ENCODE results near the gene DGCR6L.
A peak's percentile ranks its signal among the peaks of the same experiment; 100 is the strongest.
"Not testable (repeated sequence)": the region's sequence is repeated elsewhere in the genome, so short reads cannot be mapped to it uniquely, and the experiment has no call there.

The DGCR6L gene

DNA sequence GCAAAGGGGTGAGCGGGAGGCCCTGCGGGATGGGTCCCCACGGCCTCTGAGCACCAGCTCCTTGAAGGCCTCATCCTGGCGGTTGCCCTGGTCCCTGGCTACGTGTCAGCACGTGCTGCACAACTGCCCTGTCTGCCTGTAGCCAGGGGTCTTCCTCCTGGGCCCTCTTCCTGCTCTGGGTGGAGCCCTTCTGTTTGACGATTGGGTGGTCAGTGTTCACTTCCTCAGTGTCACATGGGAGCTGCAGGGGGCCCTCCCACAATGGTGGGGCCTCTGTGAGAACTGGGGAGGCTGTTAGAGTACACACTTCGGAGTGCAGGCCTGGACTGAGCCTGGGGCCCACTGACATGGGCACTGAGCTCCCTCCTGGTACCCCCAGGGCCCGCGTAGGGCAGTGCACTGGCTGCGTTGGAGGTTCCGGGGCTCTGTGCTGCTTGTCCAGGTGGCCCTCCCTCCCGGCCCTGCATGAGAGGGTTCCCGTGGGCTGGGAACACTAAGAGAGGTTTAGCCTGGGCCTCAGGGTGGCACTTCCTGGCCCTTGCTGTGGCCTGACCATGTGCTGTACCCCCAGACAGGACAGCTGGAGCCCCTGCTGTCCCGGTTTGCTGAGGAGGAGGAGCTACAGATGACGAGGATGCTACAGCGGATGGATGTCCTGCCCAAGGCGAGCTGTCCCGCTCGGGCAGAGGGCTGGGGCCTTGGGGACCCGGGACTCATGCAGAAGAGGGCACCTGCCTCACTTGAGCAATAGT lies 13.8 kb downstream of the DGCR6L start:
- Mint-ChIP-seq H3K4me3 (peak overlapping the region in 1 of 2 donors; percentile 46), H3K4me1 (peaks cover 18% of the 10 kb centered on the region), H3K9me3 (no peaks in the 10 kb centered on the region), H3K27ac (peak overlapping the region; percentile 25 to 90), H3K27me3 (peaks cover 15% of the 10 kb centered on the region)
- DNase-seq, result no peak
- ATAC-seq, result no peak

DNA sequence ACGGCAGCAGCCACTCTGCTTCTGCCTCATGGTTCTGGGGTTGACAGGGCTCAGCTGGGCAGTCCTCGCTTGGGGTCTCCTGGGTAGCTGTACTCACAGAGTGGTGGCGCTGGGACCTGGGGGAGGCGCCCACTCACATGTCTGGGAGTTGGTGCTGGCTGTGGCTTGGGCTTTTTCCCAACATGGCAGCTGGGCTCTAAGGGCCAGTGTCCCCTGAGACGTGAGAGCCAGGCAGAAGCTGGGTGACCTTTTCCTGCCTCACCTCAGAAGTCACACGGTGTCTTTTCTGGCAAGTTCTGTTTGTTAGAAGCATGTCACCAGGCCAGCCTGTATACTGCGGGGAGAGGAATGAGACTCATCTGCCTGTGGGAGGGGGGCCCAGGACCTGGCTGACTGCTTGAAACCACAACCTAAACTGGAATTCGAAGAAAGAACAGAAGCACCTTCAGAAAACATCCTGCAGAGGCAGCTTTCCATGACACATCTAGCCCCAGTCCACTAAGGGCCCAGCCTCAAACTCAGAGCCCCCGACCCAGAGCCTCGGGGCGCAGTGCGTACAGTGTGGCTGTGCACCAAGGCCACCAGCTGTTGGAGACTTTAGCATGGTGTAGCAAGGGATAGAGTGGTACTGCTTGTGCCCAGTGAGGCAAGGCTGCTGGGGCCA lies 14.5 kb downstream of the DGCR6L start:
- not testable (repeated sequence) for H3K4me3 Mint-ChIP-seq, DNase-seq, H3K9me3 Mint-ChIP-seq, H3K27ac Mint-ChIP-seq, ATAC-seq
- H3K27me3 Mint-ChIP-seq, result peaks cover 22% of the 10 kb centered on the region
- peaks cover 25% of the 10 kb centered on the region for H3K4me1 Mint-ChIP-seq

DNA sequence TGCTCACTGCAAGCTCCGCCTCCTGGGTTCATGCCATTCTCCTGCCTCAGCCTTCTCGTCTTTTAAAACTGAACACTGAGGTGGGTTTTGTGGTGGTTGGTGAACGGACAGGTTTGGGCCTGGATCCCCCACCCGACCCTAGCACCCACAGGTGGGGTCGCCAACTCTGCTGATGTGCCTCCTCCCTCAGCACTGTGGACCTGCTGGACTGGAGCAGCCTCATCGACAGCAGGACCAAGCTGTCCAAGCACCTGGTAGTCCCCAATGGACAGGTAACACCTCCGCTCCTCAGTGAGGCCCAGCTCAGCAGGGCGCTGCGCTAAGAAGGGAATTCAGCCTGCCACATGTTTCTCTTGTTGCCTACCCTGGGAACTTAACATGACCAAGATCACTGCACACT lies 15.2 kb downstream of the DGCR6L start:
- DNase-seq (no peak), ATAC-seq (no peak)
- peaks cover 29% of the 10 kb centered on the region for H3K4me1 Mint-ChIP-seq
- peaks cover 24% of the 10 kb centered on the region for H3K27me3 Mint-ChIP-seq
- H3K9me3 Mint-ChIP-seq, result no peaks in the 10 kb centered on the region
- H3K4me3 Mint-ChIP-seq, result no peak overlapping the region
- H3K27ac Mint-ChIP-seq, result no peak overlapping the region

DNA sequence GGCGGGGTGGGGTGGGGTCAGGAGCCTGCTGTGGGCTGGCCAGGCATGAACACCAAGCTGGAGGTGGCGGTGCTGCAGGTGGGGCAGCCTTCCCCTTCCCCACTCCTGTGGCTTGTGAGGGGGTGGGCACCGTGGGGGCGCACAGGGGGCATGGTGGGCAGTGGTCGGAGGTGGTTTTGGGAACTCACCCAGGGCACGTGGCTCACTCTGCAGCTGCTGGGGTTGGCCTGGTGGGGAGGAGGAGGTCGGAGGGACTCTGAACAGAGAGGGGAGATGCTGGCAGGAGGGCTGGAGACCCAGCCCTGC lies 16.7 kb downstream of the DGCR6L start:
- H3K27ac Mint-ChIP-seq, ATAC-seq, DNase-seq, H3K9me3 Mint-ChIP-seq, H3K4me3 Mint-ChIP-seq: not testable (repeated sequence)
- Mint-ChIP-seq H3K27me3 (peaks cover 26% of the 10 kb centered on the region), H3K4me1 (peaks cover 32% of the 10 kb centered on the region)

DNA sequence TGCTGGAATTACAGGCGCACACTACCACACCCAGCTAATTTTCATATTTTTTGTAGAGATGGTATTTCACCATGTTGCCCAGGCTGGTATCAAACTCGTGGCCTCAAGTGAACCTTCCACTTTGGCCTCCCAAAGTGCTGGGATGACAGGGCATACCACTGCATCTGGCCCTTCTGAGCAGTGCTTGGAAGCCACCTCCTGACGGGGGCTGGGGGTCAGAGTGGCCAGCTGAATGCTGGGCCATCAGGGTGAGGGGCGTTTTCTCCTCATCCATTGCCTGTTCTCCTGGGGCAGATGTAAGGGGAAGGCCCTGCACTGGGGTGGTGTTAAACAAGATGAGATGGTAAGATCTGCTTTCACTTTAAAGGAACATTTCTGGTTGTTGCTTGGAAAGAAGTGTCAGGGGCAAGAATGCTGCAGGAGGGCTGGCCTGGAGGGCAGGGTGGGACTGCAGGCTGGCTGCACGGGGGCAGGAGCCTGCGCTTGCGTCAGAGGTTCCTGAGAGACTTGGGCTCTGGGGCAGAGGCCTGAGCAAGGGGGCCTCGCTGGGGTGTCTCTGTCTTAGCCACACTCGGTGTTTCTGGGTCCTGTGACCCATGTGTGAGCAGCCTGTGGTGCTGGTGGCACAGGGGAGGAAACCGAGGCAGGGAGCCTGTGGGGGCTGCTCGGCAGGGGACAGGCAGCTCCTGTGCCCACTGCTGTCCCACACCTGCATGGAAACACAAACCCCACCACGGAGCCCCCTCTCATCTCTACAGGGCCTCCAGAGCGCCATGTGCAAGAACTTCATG lies 17.2 kb downstream of the DGCR6L start:
- H3K9me3 Mint-ChIP-seq, result no peaks in the 10 kb centered on the region
- no peak for DNase-seq
- peaks cover 36% of the 10 kb centered on the region for H3K4me1 Mint-ChIP-seq
- H3K27ac Mint-ChIP-seq, result no peak overlapping the region
- H3K27me3 Mint-ChIP-seq, result peaks cover 32% of the 10 kb centered on the region
- no peak for ATAC-seq
- H3K4me3 Mint-ChIP-seq, result no peak overlapping the region

DNA sequence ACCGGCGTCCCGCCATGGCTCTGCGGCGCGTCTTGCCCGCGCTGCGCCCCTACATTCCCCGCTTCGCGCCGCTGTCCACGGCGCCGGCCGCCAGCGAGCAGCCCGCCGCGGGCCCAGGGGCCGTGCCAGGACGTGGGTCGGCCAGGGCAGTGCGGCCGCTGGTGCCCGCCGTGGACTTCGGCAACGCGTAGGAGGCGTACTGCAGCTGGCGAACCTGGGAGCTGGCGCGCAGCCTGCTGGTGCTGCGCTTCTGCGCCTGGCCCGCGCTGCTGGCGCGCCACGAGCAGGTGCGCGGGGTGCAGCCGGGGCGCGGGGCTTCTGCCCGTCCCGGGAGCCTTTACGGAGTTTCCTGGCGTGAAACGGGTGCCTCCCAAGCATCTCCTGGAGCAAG lies 20.1 kb downstream of the DGCR6L start:
- H3K4me3 Mint-ChIP-seq, result peak overlapping the region; percentile 81 to 86
- H3K27ac Mint-ChIP-seq, result no peak overlapping the region
- ATAC-seq (peak; percentile 60), DNase-seq (peak in 1 of 2 donors; percentile 29)
- no peaks in the 10 kb centered on the region for H3K9me3 Mint-ChIP-seq
- H3K27me3 Mint-ChIP-seq, result peaks cover 32% of the 10 kb centered on the region
- H3K4me1 Mint-ChIP-seq, result peaks cover 20% of the 10 kb centered on the region

DNA sequence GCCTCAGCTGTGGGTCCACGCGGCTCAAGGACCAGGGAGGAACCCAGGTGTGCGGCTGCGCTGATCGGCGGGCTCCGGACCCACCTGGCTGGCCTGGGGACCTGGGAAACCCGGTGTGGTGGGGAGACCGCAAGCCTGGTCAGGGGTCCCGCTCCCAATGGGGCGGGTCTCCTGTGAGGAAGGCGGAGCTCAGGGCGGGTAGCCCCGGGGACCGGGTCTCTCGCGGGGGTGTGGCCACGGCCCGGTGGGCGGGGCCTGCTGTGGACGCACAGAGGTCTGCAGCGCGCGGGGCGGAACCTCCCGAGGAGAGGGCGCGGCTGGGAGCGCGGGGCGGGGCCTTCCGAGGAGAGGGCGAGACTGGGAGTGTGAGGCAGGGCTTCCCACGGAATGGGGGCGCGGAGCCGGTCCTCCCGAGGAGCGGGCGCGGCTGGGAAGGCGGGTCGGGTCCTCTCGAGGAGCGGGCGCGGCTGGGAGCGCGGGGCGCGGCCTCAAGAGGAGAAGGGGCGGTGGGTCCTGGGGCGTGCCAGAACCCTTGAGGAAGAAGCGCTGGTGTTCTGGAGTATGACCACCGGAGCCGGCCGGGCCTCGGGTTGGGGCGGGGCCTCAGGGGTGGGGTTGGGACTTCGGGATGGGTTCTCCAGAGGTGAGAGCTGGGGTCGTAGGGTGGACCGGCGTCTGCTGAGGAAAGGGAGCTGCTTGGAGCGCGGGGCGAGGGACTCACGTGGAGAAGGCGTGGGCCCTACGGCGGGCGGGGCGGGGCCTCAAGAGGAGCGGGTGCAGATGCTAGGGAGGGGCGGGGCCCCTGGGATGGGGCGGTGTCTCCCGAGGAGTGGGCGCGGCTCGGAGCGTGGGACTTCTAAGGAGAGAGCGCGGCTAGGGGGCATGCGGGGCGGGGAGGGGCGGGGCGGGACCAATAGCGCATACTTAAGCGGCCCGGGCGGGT lies 20.8 kb downstream of the DGCR6L start:
- Mint-ChIP-seq H3K4me1 (peaks cover 20% of the 10 kb centered on the region), H3K27me3 (peaks cover 32% of the 10 kb centered on the region), H3K27ac (peak overlapping the region in 1 of 2 donors; percentile 42), H3K4me3 (peak overlapping the region; percentile 81 to 86), H3K9me3 (no peaks in the 10 kb centered on the region)
- DNase-seq (peak; percentile 81 to 87), ATAC-seq (peak; percentile 87)

DNA sequence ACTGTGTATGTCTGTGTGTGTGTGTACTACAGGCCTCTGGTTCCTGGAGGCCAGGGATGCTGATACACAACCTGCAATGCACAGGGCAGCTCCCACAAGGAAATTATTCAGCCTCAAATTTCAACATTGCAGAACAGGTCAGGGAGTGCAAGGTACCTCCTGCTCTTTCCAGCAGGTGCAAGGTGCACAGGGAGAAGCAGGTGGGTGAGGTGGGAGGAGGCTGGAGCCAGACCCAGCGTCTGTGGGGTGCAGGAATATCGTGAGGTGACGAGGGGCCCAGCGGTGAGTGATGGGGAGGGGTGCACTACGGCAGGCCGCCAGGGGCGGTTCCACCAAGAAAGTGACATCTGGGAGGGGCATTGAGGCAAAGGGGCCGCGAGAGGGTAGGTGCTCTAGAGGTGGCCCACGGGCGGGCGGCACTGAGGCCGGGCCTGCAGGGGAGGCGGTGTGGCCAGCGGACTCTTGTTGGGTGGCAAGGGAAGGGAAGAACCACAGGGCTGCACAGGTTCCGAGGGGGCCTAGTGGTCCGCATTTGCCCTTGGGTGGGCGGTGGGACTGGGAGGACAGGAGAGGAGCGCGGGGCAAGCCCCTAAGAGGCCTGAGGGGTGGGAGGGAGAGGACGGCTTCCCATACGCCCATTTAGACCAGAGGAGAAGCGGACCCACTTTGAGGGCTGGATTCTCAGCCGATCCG lies 21.6 kb downstream of the DGCR6L start:
- Mint-ChIP-seq H3K9me3 (no peaks in the 10 kb centered on the region), H3K27ac (peak overlapping the region in 1 of 2 donors; percentile 22), H3K27me3 (peaks cover 32% of the 10 kb centered on the region), H3K4me1 (peaks cover 20% of the 10 kb centered on the region), H3K4me3 (peak overlapping the region; percentile 59 to 86)
- no peak for DNase-seq
- no peak for ATAC-seq

DNA sequence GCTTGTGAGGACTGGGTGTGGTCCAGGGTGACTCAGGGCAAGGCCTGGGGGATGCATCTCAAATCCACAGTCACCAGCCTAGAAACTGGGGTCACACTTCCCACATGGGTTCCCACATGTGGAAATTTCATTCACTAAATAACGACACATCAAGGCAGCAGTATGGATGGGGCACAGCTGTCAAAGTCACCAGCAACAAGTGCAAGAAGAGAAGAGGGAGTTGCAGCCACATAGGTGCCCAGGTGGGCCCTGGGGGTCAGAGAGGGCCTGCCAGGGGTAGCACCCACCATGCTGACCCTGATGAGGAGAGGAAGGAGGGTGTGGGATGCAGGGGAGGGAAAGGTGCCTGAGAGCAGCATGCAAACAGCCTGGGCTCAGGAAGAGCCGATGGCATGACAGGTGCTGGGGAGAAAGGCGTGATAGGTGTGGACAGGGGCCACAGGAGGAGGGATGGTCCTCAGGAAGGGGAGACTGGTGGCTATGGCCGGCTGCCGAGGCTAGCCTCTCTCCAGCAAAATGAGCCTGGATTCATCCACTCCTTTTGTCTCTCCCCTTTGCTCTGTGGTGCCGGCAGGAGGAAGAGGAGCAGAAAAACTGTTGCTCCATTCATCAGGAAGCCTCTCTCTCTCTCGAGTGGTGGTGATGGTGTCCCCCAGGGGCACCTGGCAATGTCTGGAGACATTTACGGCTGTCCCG lies 22.3 kb downstream of the DGCR6L start:
- Mint-ChIP-seq H3K27me3 (peaks cover 25% of the 10 kb centered on the region), H3K27ac (no peak overlapping the region), H3K4me3 (peak overlapping the region in 1 of 2 donors; percentile 59), H3K9me3 (no peaks in the 10 kb centered on the region), H3K4me1 (peaks cover 20% of the 10 kb centered on the region)
- ATAC-seq, result no peak
- DNase-seq, result no peak

DNA sequence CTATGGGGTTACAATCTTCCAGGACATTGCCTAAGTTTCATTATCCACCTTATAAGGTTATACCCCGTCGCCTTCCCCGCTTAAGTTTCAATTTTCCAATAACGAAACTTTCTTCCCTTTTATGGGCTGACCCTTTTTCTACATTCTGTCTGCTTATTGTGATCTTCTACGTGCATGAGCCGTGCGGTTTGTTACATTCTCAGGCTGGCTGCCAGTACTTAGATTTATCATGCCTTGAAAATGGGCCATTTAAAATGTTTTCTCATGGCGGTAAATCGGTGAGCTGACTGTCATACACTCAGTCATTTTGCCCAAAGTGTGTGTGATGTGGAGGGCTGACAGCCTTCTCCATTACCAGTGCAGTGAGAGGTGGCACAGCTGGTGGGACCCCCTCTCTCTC lies 23.3 kb downstream of the DGCR6L start:
- Mint-ChIP-seq H3K27me3 (peaks cover 22% of the 10 kb centered on the region), H3K9me3 (no peaks in the 10 kb centered on the region), H3K4me1 (peaks cover 20% of the 10 kb centered on the region), H3K27ac (no peak overlapping the region), H3K4me3 (no peak overlapping the region)
- ATAC-seq, result no peak
- DNase-seq, result no peak

DNA sequence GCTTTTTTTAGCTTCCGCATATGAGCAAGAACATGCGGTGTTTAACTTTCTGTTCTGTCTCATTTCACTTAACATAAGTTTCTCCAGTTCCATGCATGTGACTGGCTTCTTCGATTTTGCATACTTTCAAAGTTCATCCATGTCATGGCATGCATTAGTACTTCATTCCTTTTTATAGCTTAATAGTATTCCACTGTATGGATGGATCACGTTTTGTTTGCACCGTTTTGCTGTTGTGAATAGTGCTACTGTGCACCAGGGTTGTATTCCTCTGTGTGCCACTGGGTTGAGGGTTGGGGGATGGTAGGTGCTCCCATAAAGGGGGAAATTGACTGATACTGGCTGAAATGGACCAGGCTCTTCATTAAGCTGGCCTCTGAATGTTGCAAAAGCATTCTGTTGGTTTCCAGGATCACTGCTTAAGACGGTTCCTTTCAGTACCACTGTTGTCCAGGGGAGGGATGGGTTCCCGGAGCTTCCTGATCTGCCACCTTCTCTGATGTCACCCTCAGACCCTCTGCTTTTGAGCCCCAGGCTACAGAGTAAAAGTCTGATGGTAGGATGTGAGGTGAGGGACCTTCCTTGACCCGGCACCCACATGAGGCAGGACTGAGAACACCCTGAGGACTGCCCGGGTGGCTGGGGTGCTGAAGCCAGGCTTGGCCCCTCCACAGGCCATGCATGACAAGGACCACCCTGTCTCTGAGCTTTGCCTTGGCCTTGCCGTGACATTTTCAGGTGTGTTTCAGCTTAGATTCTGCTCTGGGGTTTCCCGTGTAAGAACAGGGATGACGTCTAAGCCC lies 24.4 kb downstream of the DGCR6L start:
- Mint-ChIP-seq H3K27ac (no peak overlapping the region), H3K4me3 (no peak overlapping the region), H3K27me3 (peaks cover 11% of the 10 kb centered on the region), H3K4me1 (peaks cover 12% of the 10 kb centered on the region), H3K9me3 (no peaks in the 10 kb centered on the region)
- DNase-seq (no peak), ATAC-seq (no peak)

DNA sequence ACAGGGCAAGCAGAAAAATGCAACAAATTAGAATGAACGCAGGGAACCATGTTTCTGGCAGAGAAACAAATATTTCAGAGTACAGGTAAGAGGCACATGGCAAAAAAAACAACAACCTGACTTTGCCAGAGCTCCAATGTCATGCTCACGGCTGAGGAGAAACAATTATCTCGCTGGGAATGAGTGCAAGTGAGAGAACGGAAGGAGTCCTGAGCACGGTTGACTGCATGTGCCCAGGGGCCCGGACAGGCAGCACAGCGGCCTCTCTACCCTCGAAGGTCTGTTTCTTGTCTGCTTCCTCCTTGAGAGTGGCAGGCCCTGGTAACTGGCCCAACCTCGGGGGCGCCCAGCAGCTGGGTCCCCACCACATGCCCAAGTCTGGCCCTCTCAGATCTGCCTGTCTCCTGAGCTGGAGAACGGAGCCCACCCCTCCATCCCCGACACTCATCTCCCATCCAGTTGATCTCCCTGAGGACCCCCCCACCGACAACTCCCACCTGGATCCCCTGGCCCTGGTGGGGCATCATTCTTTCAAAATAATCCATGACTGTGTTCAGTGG lies 27.1 kb downstream of the DGCR6L start:
- Mint-ChIP-seq H3K9me3 (no peaks in the 10 kb centered on the region), H3K27me3 (peaks cover 2% of the 10 kb centered on the region), H3K27ac (no peak overlapping the region), H3K4me3 (no peak overlapping the region), H3K4me1 (no peaks in the 10 kb centered on the region)
- ATAC-seq (no peak), DNase-seq (no peak)

DNA sequence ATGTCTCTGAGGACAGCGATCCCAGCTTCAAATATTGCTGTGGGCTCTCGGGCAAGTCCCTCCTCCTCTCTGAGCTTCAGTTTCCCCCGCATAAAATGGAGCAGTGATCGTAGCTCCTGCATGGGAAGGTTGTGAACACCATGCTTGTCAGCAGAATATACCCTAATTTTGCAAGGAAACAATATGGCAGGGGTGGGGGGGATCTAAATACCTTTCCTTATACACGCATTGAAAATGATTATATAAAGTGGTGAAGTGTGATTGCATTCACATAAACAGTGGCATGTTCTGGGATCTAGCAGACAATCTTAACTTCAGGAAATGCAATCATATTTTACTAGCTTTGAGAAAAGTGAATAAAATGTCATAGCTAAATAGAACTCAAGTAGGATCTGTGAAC lies 27.8 kb downstream of the DGCR6L start:
- DNase-seq (no peak), ATAC-seq (no peak)
- H3K9me3 Mint-ChIP-seq, result no peaks in the 10 kb centered on the region
- H3K27ac Mint-ChIP-seq, result no peak overlapping the region
- H3K27me3 Mint-ChIP-seq, result no peaks in the 10 kb centered on the region
- no peaks in the 10 kb centered on the region for H3K4me1 Mint-ChIP-seq
- no peak overlapping the region for H3K4me3 Mint-ChIP-seq
